Bronchial smooth muscle cell (primary cell): ENCODE measurements around the gene ATXN2. TPM values are rescaled to one million over a fixed set of nuclear protein-coding genes. Genes with fewer than 3 reads are reported as not detected.

ENCODE experiments used
- total RNA-seq: library from RNA; depleted of rRNA; stranded (reverse); fragments of >200 nt; gene quantifications from 2 replicates; pipeline ENCODE4 v1.2.1, GENCODE V29; 2014

ATXN2 gene
- 16.5 and 18.6 TPM in 2 replicates for total RNA-seq

GRCh38 chr12:111598637-111599452 lies at the start of gene ATXN2:
ATXN2 (minus strand) TSS chr12:111599315; CDS start chr12:111599034, 281 bp downstream.

DNA sequence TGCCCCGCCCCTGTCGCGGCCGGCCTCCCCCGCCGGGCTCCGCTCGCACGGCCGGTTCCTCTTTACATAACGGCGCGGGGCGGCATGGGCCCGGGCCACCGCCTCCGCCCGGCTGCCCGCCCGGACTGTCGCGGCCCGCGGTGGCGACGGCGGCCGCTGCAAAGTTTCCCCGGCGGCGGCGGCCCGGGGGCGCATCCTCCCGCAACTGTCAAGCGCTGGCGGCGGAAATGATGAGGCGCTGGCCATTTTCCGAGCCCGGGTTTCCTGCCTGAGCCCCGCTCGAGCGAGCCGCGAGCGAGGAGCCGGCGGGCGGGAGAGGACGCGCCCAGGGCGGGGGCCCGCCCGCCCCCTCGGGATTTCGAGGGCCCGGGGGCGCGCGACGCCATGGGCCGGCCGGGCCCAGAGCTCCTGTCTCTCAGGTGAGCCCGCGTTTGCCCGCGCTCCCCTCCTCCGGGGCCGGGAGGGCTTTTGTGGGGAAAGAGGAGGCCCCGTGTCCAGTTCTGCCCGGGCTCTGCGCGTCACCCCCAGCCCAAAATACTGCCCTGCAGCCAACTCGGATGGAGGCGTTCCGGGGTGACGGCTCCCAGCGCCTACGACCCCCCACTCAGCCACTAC lies 193.1 kb downstream of the ATXN2 start, which contains the start of gene SH2B3:
TSS of gene SH2B3 (plus strand) at position 65 of the 615 bp plus-strand sequence. CDS start 12,223 bp downstream, outside the sequence.

Other genes with a start within 250 kb of the ATXN2 start
- 3.9 and 5.8 TPM in 2 replicates for gene PHETA1, start 230.2 kb downstream of the ATXN2 start, total RNA-seq
- gene SH2B3, start 193.4 kb downstream of the ATXN2 start, total RNA-seq = 4.6 and 7.7 TPM in 2 replicates
- 14.5 and 21.3 TPM in 2 replicates for gene BRAP, start 86.6 kb upstream of the ATXN2 start, total RNA-seq
- gene ACAD10, start 86.7 kb upstream of the ATXN2 start, total RNA-seq = 14.2 and 16.9 TPM in 2 replicates
- gene ALDH2, start 167.6 kb upstream of the ATXN2 start, total RNA-seq = 38.6 and 113 TPM in 2 replicates
- 18.9 and 19.6 TPM in 2 replicates for gene MAPKAPK5, start 242.9 kb upstream of the ATXN2 start, total RNA-seq